H1 (cell line): ENCODE data around the gene ATP6V0D1. TPM values are rescaled to one million over a fixed set of nuclear protein-coding genes. Genes with fewer than 3 reads are reported as not detected.

Experiments
- CTCF ChIA-PET: fragments of 300-600 bp; sonication (Branson Sonifier 250); formaldehyde crosslinking; loops from one replicate; lab custom pipeline; 2021; ENCODE audit not compliant: partially characterized antibody; lab: Charles Lee
- POLR2A ChIA-PET: fragments of 300-600 bp; sonication (Branson Sonifier 250); formaldehyde crosslinking; loops from one replicate; lab custom pipeline; 2021; ENCODE audit warnings: inconsistent platforms; ENCODE audit not compliant: partially characterized antibody; lab: Charles Lee
- DNase-seq, 2 experiments: peaks; one replicate each; pipeline versions ENCODE4 v3.0.0 to v3.0.0-alpha.2; 2010 to 2022; ENCODE audit warnings: low spot score in 2 of 2, low read depth in 1 of 2, mixed read lengths in 1 of 2
- FAIRE-seq: peaks from 2 replicates; lab custom pipeline; 2011; peaks lifted over from hg19 to GRCh38; lab: Jason Lieb, UNC
- H2AFZ ChIP-seq: 2 replicates; pipeline ENCODE4 v1.8.1; 2012; ENCODE audit warnings: low read length, inconsistent platforms
- H2AK5ac ChIP-seq: 2 replicates; pipeline ENCODE4 v1.6.1; 2013; ENCODE audit warnings: low read depth, low read length
- H2BK120ac ChIP-seq: replicated peaks from 2 replicates; pipeline ENCODE3; 2013; ENCODE audit warnings: low read depth, low read length, inconsistent platforms
- H2BK12ac ChIP-seq: 2 replicates; pipeline ENCODE4 v1.6.1; 2013; ENCODE audit warnings: low read depth, low read length
- H2BK15ac ChIP-seq: 2 replicates; pipeline ENCODE4 v1.6.1; 2013; ENCODE audit warnings: low read length
- H2BK20ac ChIP-seq: 2 replicates; pipeline ENCODE4 v1.6.1; 2013; ENCODE audit warnings: low read length
- H2BK5ac ChIP-seq: 2 replicates; pipeline ENCODE4 v1.6.1; 2013; ENCODE audit warnings: low read depth, low read length
- H3K14ac ChIP-seq: 2 replicates; pipeline ENCODE4 v1.6.1; 2013; ENCODE audit warnings: inconsistent platforms; ENCODE audit not compliant: insufficient read length
- H3K18ac ChIP-seq: 2 replicates; pipeline ENCODE4 v1.6.1; 2013; ENCODE audit warnings: low read length; ENCODE audit errors: extremely low read depth
- H3K23ac ChIP-seq: 2 replicates; pipeline ENCODE4 v1.6.1; 2013; ENCODE audit warnings: inconsistent platforms; ENCODE audit not compliant: insufficient read length
- H3K23me2 ChIP-seq: 2 replicates; pipeline ENCODE4 v1.6.1; 2013; ENCODE audit warnings: low read depth, low read length
- H3K27ac ChIP-seq: 2 replicates; pipeline ENCODE4 v1.6.1; 2011; ENCODE audit warnings: low read depth, low read length, inconsistent platforms
- H3K27me3 ChIP-seq, 4 experiments: replicated peaks in 1 of 4; 1 replicate in 1 of 4; 2 replicates in 3 of 4; pipeline versions ENCODE4 v1.6.1 to v1.8.1; 2011 to 2013; ENCODE audit warnings: low read length in 3 of 4, mild to moderate bottlenecking in 3 of 4, inconsistent platforms in 2 of 4, mixed read lengths in 2 of 4, moderate library complexity in 1 of 4; ENCODE audit not compliant: control insufficient read depth in 3 of 4, insufficient read depth in 3 of 4; ENCODE audit errors: extremely low read depth in 1 of 4
- H3K36me3 ChIP-seq, 4 experiments: 2 replicates each; pipeline versions ENCODE4 v1.6.1 to v1.8.1; 2011 to 2013; ENCODE audit warnings: mild to moderate bottlenecking in 4 of 4, low read length in 3 of 4, moderate library complexity in 2 of 4, control low read depth in 1 of 4, inconsistent platforms in 1 of 4; ENCODE audit not compliant: insufficient read depth in 4 of 4, control insufficient read depth in 2 of 4
- H3K4ac ChIP-seq: replicated peaks from 2 replicates; pipeline ENCODE3; 2013; ENCODE audit warnings: low read length, low read depth, mixed read lengths, inconsistent platforms; ENCODE audit not compliant: insufficient read length
- H3K4me1 ChIP-seq, 4 experiments: replicated peaks in 1 of 4; 1 replicate in 1 of 4; 2 replicates in 3 of 4; pipeline versions ENCODE4 v1.6.1 to v1.8.1; 2011 to 2013; ENCODE audit warnings: low read length in 3 of 4, inconsistent platforms in 2 of 4, mixed read lengths in 1 of 4; ENCODE audit not compliant: insufficient read depth in 4 of 4, control insufficient read depth in 3 of 4
- H3K4me2 ChIP-seq, 2 experiments: 2 replicates each; pipeline versions ENCODE4 v1.6.1 to v1.8.1; 2011 to 2013; ENCODE audit warnings: low read depth in 2 of 2, low read length in 2 of 2, control low read depth in 1 of 2, inconsistent platforms in 1 of 2, mild to moderate bottlenecking in 1 of 2; ENCODE audit not compliant: insufficient read depth in 1 of 2
- H3K4me3 ChIP-seq, 4 experiments: fragments of 200-600, 300-600 bp in 1 of 4; sonication (generic), shearing (Covaris generic), sonication (Bioruptor Twin) in 1 of 4; 2 replicates each; pipeline versions ENCODE4 v1.5.1 to v1.8.1; 2011 to 2016; ENCODE audit warnings: low read length in 4 of 4, low read depth in 3 of 4, control low read depth in 2 of 4, inconsistent platforms in 2 of 4, mild to moderate bottlenecking in 2 of 4, mixed read lengths in 1 of 4, moderate library complexity in 1 of 4; ENCODE audit not compliant: insufficient read depth in 2 of 4; ENCODE audit errors: extremely low read depth in 1 of 4
- H3K56ac ChIP-seq: replicated peaks from 2 replicates; pipeline ENCODE3; 2013; ENCODE audit warnings: low read depth, mild to moderate bottlenecking, mixed read lengths, low read length, inconsistent platforms; ENCODE audit not compliant: insufficient read length
- H3K79me1 ChIP-seq: 2 replicates; pipeline ENCODE4 v1.6.1; 2013; ENCODE audit warnings: low read depth, low read length, control low read depth
- H3K79me2 ChIP-seq, 2 experiments: 2 replicates each; pipeline versions ENCODE4 v1.6.1 to v1.8.1; 2012 to 2013; ENCODE audit warnings: low read length in 2 of 2, mild to moderate bottlenecking in 2 of 2, inconsistent platforms in 1 of 2; ENCODE audit not compliant: insufficient read depth in 2 of 2, control insufficient read depth in 1 of 2
- H3K9ac ChIP-seq, 4 experiments: replicated peaks in 1 of 4; 1 replicate in 1 of 4; 2 replicates in 3 of 4; pipeline versions ENCODE4 v1.6.1 to v1.8.1; 2011 to 2013; ENCODE audit warnings: low read depth in 3 of 4, low read length in 3 of 4, control low read depth in 2 of 4, mild to moderate bottlenecking in 2 of 4, moderate library complexity in 2 of 4, inconsistent platforms in 1 of 4; ENCODE audit errors: extremely low read depth in 1 of 4
- H3K9me3 ChIP-seq, 2 experiments: 2 replicates each; pipeline versions ENCODE4 v1.6.1 to v1.8.1; 2012 to 2013; ENCODE audit warnings: mild to moderate bottlenecking in 2 of 2, moderate library complexity in 2 of 2, control low read depth in 1 of 2, inconsistent platforms in 1 of 2, low read depth in 1 of 2, low read length in 1 of 2, mixed read lengths in 1 of 2; ENCODE audit not compliant: insufficient read depth in 2 of 2
- H4K20me1 ChIP-seq, 2 experiments: replicated peaks in 1 of 2; 2 replicates each; pipeline versions ENCODE3 to v1.8.1; 2011 to 2013; ENCODE audit warnings: inconsistent platforms in 2 of 2, low read length in 2 of 2, mild to moderate bottlenecking in 1 of 2; ENCODE audit not compliant: insufficient read depth in 2 of 2, control insufficient read depth in 1 of 2
- H4K5ac ChIP-seq: 2 replicates; pipeline ENCODE4 v1.6.1; 2013; ENCODE audit warnings: low read length, low read depth, mixed read lengths, inconsistent platforms; ENCODE audit not compliant: insufficient read length
- H4K8ac ChIP-seq: 2 replicates; pipeline ENCODE4 v1.8.0; 2013; ENCODE audit warnings: mild to moderate bottlenecking, moderate library complexity, low read length, inconsistent platforms; ENCODE audit not compliant: insufficient read depth; ENCODE audit errors: extremely low read depth
- H4K91ac ChIP-seq: replicated peaks from 2 replicates; pipeline ENCODE3; 2013; ENCODE audit warnings: low read length, mixed read lengths, inconsistent platforms; ENCODE audit not compliant: insufficient read length
- BACH1 ChIP-seq: IDR thresholded peaks from 2 replicates; pipeline ENCODE4 v1.6.1; 2012; ENCODE audit warnings: low read length, improper control_type of control experiment
- CBX8 ChIP-seq: fragments of 300-800, 300-1000 bp; sonication (generic); IDR thresholded peaks from 2 replicates; pipeline ENCODE4 v1.7.1; 2016; ENCODE audit warnings: low read depth, low read length, borderline replicate concordance
- CEBPB ChIP-seq: IDR thresholded peaks from 2 replicates; pipeline ENCODE4 v1.6.1; 2012; ENCODE audit warnings: low read depth, low read length
- CHD2 ChIP-seq: IDR thresholded peaks from 2 replicates; pipeline ENCODE4 v1.6.1; 2012; ENCODE audit warnings: low read length, improper control_type of control experiment
- EZH2 ChIP-seq: fragments of 200-600 bp; sonication (generic); IDR thresholded peaks from 2 replicates; pipeline ENCODE4 v1.7.1; 2012; ENCODE audit warnings: low read depth, mild to moderate bottlenecking, moderate library complexity, low read length, inconsistent platforms; ENCODE audit not compliant: severe bottlenecking
- NRF1 ChIP-seq: IDR thresholded peaks from 2 replicates; pipeline ENCODE4 v1.6.1; 2011; ENCODE audit warnings: mild to moderate bottlenecking, low read depth, low read length, improper control_type of control experiment
- POLR2A ChIP-seq, 2 experiments: IDR thresholded peaks; 1 replicate in 1 of 2; 2 replicates in 1 of 2; pipeline ENCODE4 v1.6.1; 2011; ENCODE audit warnings: low read depth in 2 of 2, low read length in 2 of 2, mild to moderate bottlenecking in 2 of 2; ENCODE audit errors: control extremely low read depth in 1 of 2
- SUZ12 ChIP-seq: fragments of 200-600 bp; sonication (generic); IDR thresholded peaks from 2 replicates; pipeline ENCODE4 v1.6.1; 2012; ENCODE audit warnings: mild to moderate bottlenecking, inconsistent platforms, low read length, moderate library complexity, mixed read lengths
- TBP ChIP-seq: IDR thresholded peaks from 2 replicates; pipeline ENCODE4 v1.6.1; 2011; ENCODE audit warnings: low read depth, low read length, improper control_type of control experiment
- TCF12 ChIP-seq: IDR thresholded peaks from 2 replicates; pipeline ENCODE4 v1.6.1; 2011; ENCODE audit warnings: low read depth, mild to moderate bottlenecking, low read length
- ZNF274 ChIP-seq: IDR thresholded peaks from 2 replicates; pipeline ENCODE4 v1.7.0; 2012; ENCODE audit warnings: low read length, borderline replicate concordance; ENCODE audit errors: extremely low read depth
- WGBS, 2 experiments: shearing (Covaris generic) in 1 of 2; methylation state at CpG; one replicate each; pipeline versions ENCODE4 v1.1.6 to v1.1.7; 2013 to 2015; ENCODE audit warnings: low lambda C conversion rate in 2 of 2, mixed read lengths in 2 of 2, inconsistent platforms in 1 of 2, low coverage in 1 of 2, missing lambda C conversion rate in 1 of 2; ENCODE audit not compliant: insufficient replicate concordance in 2 of 2, insufficient coverage in 1 of 2, insufficient read length in 1 of 2; ENCODE audit errors: extremely low coverage in 1 of 2, missing lambda C conversion rate in 1 of 2; 5-methylcytosine and 5-hydroxymethylcytosine counted together
- polyA plus RNA-seq, 7 experiments: library from polyadenylated mRNA; depleted of rRNA in 3 of 7; stranded (reverse) in 5 of 7; unstranded in 2 of 7; fragments of >200 nt in 5 of 7; fragments of 200-250 nt in 2 of 7; gene quantifications; 1 replicate in 5 of 7; 2 replicates in 1 of 7; 4 replicates in 1 of 7; pipeline versions ENCODE4 v1.2.1 to v1.2.3, GENCODE V29; 2011 to 2013; ENCODE audit warnings: missing spikeins in 2 of 7, mixed read lengths in 2 of 7
- total RNA-seq: library from RNA; stranded (reverse); fragmentation: NEBNext Ultra II Directional; extraction: Animal tissue kit (Norgen Biotek cat#: 25700); gene quantifications from 2 replicates; pipeline ENCODE4 v1.2.1, GENCODE V29; 2021

Gene ATP6V0D1
- total and polyA plus RNA-seq, 2 of the 8 experiments (the other 6 are each of a cell fraction or from before 2014, with no cell fraction given) = 47.3 to 134 TPM

DNA sequence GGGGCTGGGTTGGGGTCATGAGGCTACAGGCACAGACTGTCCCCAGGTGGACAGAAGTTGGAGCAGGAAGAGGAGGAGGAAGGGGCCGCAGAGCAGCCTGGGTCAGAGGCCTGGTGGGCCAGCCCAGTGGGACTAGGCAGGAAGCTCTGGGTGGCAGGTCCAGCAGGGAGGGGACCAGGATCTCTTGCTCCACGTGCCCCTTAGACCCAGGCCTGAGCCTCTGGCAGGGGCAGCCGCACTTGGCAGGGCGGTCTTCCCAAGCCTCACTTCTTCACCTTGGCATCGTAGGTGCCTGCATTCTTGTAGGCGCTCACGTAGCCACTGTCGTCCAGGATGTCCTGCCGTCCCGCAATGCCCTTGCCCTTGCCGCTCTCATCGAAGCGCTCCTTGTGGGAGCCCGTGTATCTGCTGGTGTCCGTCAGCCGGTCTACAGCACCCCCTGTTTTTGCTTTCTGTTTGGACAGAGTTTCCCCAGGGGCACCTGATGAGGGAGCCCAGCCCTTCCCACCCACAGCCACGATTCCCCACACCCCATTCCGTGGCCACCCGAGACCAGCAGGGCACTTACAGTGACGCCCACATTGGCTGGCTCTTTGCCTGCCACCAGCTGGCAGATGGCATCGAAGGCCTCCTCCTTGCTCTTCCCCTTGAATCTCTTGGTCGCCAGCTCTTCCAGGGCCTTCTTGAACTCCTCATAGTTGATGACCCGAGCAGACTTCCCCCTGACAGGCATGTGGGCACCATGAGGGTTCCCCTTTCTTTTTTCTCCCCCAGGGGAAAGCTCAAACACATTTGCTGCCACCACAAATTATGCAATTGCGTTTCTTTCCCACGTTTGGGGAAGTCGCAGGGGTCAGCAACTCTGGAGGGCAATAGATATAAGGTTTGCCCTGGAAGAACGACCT lies 90.8 kb downstream of the ATP6V0D1 start:
- no peak for TF ChIP-seq EZH2
- no peak for TF ChIP-seq BACH1
- no peak for TF ChIP-seq TBP
- no peak for TF ChIP-seq CBX8
- no peak for TF ChIP-seq SUZ12
- TF ChIP-seq NRF1 = no peak
- TF ChIP-seq POLR2A (IDR thresholded peaks at IDR 0.05; ENCODE audit: control extremely low read depth in 1 of 2, low read depth in 2 of 2, low read length in 2 of 2) = no peak
- no peak for TF ChIP-seq CHD2
- TF ChIP-seq ZNF274 = no peak
- TF ChIP-seq CEBPB = no peak
- no peak for TF ChIP-seq TCF12

More for the DNA sequence above, 90.8 kb downstream of the ATP6V0D1 start:
- Histone ChIP-seq H3K9ac (no peak overlapping the region), H3K4me1 (peaks cover 0 to 21% (median 14%) of the 10 kb centered on the region in 4 experiments; a peak in 6 of 7 replicates), H2BK120ac (no peak overlapping the region), H3K4me2 (no peak overlapping the region), H2BK20ac (no peak overlapping the region), H2AFZ (no peak overlapping the region), H3K56ac (no peak overlapping the region), H2BK12ac (no peak overlapping the region; the same call in 1 of the 2 replicates), H2AK5ac (no peak overlapping the region), H3K4me3 (no peak overlapping the region), H3K4ac (no peak overlapping the region), H4K91ac (no peak overlapping the region), H3K18ac (no peak overlapping the region), H4K5ac (no peak overlapping the region), H3K9me3 (no peaks in the 10 kb centered on the region), H3K27ac (no peak overlapping the region), H3K23me2 (no peaks in the 10 kb centered on the region; the same call in 1 of the 2 replicates), H3K36me3 (no peaks in the 10 kb centered on the region), H2BK15ac (no peak overlapping the region), H3K79me2 (no peaks in the 10 kb centered on the region), H3K79me1 (no peaks in the 10 kb centered on the region), H3K23ac (no peak overlapping the region), H2BK5ac (no peak overlapping the region), H4K20me1 (peaks cover 5 to 6% of the 10 kb centered on the region in 2 experiments), H4K8ac (no peak overlapping the region; the same call in 1 of the 2 replicates), H3K27me3 (peaks cover 20 to 39% (median 34%) of the 10 kb centered on the region in 4 experiments), H3K14ac (no peak overlapping the region)
- 92% methylated on average over 27 of the region's 27 CpGs; no CpG with 5 or more reads in 1 of the 2 experiments for WGBS, 2 experiments
- DNase-seq = no peak
- POLR2A ChIA-PET = no interaction called here
- no peak for FAIRE-seq
- CTCF ChIA-PET = interaction anchor here (0.6 to 32.4 kb wide), 12 partner anchors 9 to 481 kb away, joined by 3 to 476 read pairs (median 3); partner anchors contain the start of gene ZDHHC1
